Vagina (tissue), 2 donors: Measurements from ENCODE around the gene TSPAN14. TPM values are rescaled to one million over a fixed set of nuclear protein-coding genes. Genes with fewer than 3 reads are reported as not detected.

Experiments used
- DNase-seq, 2 donors: peaks; one replicate each; pipeline ENCODE4 v3.0.0-alpha.2; 2017; ENCODE audit errors: extremely low spot score in 2 of 2
- H3K27ac ChIP-seq: fragments of 200-600 bp; sonication (generic); one replicate; pipeline ENCODE4 v1.5.1; 2019
- H3K27me3 ChIP-seq: fragments of 200-600 bp; sonication (generic); one replicate; pipeline ENCODE4 v1.5.1; 2019
- H3K36me3 ChIP-seq, 2 donors: fragments of 200-600 bp; sonication (generic); one replicate each; pipeline ENCODE4 v1.5.1; 2017 to 2019
- H3K4me1 ChIP-seq: fragments of 200-600 bp; sonication (generic); one replicate; pipeline ENCODE4 v1.5.1; 2019
- H3K4me3 ChIP-seq, 2 donors: fragments of 200-600 bp; sonication (generic); 1 replicate in 1 of 2; 2 replicates in 1 of 2; pipeline ENCODE4 v1.5.1; 2016 to 2019
- H3K9me3 ChIP-seq: fragments of 200-600 bp; sonication (generic); one replicate; pipeline ENCODE4 v1.5.1; 2019
- CTCF ChIP-seq, 3 experiments: fragments of 450-650 bp in 2 of 3; fragments of 200-600 bp in 1 of 3; sonication (generic) in 1 of 3; IDR thresholded peaks; one replicate each; pipeline ENCODE4 v1.5.1; 2017 to 2019; ENCODE audit warnings: antibody characterized with exemption in 3 of 3, mild to moderate bottlenecking in 2 of 3, moderate library complexity in 2 of 3
- POLR2A ChIP-seq, 2 donors: fragments of 450-650 bp; IDR thresholded peaks; one replicate each; pipeline ENCODE4 v1.6.1; 2017; ENCODE audit warnings: antibody characterized with exemption in 2 of 2, mild to moderate bottlenecking in 2 of 2, moderate library complexity in 2 of 2
- POLR2AphosphoS5 ChIP-seq, 2 donors: sonication (generic); formaldehyde crosslinking; IDR thresholded peaks; one replicate each; pipeline ENCODE4 v1.9.0; 2017; ENCODE audit warnings: antibody characterized with exemption in 2 of 2, mild to moderate bottlenecking in 2 of 2, low read depth in 1 of 2; ENCODE audit not compliant: insufficient read depth in 1 of 2
- intact Hi-C: fragments of 100-400 bp; cut with DNase I; formaldehyde crosslinking; loops from one replicate; pipeline ENCODE4 v1.15.1; 2023
- total RNA-seq: library from RNA; depleted of rRNA; stranded (reverse); fragments of >200 nt; gene quantifications from one replicate; pipeline ENCODE4 v1.2.3, GENCODE V29; 2016

Gene TSPAN14
- total RNA-seq, 1 donor from 2014 or later, result 98.0 TPM

- no peak for TF ChIP-seq POLR2AphosphoS5 (IDR thresholded peaks at IDR 0.05; ENCODE audit: insufficient read depth in 1 of 2, low read depth in 1 of 2)
- TF ChIP-seq CTCF (IDR thresholded peaks at IDR 0.05), result no peak
- no peak for TF ChIP-seq POLR2A (IDR thresholded peaks at IDR 0.05)
- H3K36me3 ChIP-seq, result peaks cover 0 to 19% of the 10 kb centered on the region in 2 donors
- H3K27ac ChIP-seq, result peak overlapping the region; percentile 2
- peaks cover 65% of the 10 kb centered on the region for H3K4me1 ChIP-seq
- intact Hi-C loops, result no loop called here
- H3K27me3 ChIP-seq, result no peaks in the 10 kb centered on the region
- H3K9me3 ChIP-seq, result no peaks in the 10 kb centered on the region
- no peak overlapping the region for H3K4me3 ChIP-seq
- DNase-seq, result no peak
Measured at GRCh38 chr10:80485946-80486764, 32.0 kb downstream of the TSPAN14 start.

GRCh38 chr10:80486785-80487420 is 32.8 kb downstream of the TSPAN14 start:
- Histone ChIP-seq H3K27me3 (no peaks in the 10 kb centered on the region), H3K4me1 (peaks cover 73% of the 10 kb centered on the region), H3K9me3 (no peaks in the 10 kb centered on the region), H3K36me3 (peaks cover 0 to 19% of the 10 kb centered on the region in 2 donors), H3K27ac (no peak overlapping the region), H3K4me3 (no peak overlapping the region)
- TF ChIP-seq POLR2A (IDR thresholded peaks at IDR 0.05) (no peak), POLR2AphosphoS5 (IDR thresholded peaks at IDR 0.05; ENCODE audit: insufficient read depth in 1 of 2, low read depth in 1 of 2) (no peak), CTCF (IDR thresholded peaks at IDR 0.05) (no peak)
- no peak for DNase-seq
- intact Hi-C loops, result no loop called here

GRCh38 chr10:80487421-80487785 is 33.3 kb downstream of the TSPAN14 start:
- no peak overlapping the region for H3K4me3 ChIP-seq
- no peaks in the 10 kb centered on the region for H3K27me3 ChIP-seq
- TF ChIP-seq POLR2AphosphoS5 (IDR thresholded peaks at IDR 0.05; ENCODE audit: insufficient read depth in 1 of 2, low read depth in 1 of 2) (no peak), POLR2A (IDR thresholded peaks at IDR 0.05) (no peak), CTCF (IDR thresholded peaks at IDR 0.05) (no peak)
- no peak overlapping the region for H3K27ac ChIP-seq
- no peak for DNase-seq
- intact Hi-C loops, result no loop called here
- H3K9me3 ChIP-seq, result no peaks in the 10 kb centered on the region
- H3K36me3 ChIP-seq, result peaks cover 0 to 19% of the 10 kb centered on the region in 2 donors
- H3K4me1 ChIP-seq, result peaks cover 75% of the 10 kb centered on the region

DNA sequence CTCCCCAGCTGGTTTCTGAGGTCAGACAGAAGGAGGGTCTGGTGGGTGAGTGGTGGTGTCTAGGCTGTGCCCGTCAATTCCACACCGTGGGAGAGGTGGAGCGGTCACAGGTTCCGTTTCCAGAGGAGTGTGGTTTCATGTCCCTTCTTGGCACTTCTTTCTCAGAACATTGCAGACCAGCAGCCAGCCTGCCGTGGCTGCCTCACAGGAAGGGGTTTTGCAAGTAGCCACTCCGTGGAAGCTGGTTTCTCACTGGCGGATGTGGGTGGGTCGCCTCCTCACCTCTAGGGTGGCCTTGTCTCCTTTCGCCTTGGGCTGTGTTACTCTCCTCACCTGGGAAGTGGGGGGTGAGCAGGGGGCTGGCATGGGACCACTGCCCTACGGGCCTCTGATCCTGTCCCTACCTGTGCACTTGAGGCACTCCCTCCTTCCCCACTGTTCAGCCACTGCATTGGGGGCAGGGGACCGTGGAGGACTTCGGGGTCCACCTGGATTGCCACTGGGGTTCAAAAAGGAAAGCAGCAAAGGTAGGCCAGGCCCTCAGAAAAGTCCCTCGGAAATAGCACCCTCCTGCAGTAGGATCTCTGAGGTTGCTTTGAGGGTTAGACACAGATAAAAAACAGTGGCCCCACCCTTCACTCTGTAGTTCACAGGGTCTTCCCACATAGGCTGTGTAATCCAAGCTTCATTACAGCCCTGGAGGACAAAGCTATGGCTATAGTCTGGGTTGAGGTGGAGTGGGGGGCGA is 33.9 kb downstream of the TSPAN14 start:
- intact Hi-C loops, result no loop called here
- H3K36me3 ChIP-seq, result peaks cover 0 to 19% of the 10 kb centered on the region in 2 donors
- peaks cover 79% of the 10 kb centered on the region for H3K4me1 ChIP-seq
- H3K9me3 ChIP-seq, result no peaks in the 10 kb centered on the region
- DNase-seq, result no peak
- no peak for TF ChIP-seq CTCF (IDR thresholded peaks at IDR 0.05)
- no peak for TF ChIP-seq POLR2AphosphoS5 (IDR thresholded peaks at IDR 0.05; ENCODE audit: insufficient read depth in 1 of 2, low read depth in 1 of 2)
- TF ChIP-seq POLR2A (IDR thresholded peaks at IDR 0.05), result no peak
- no peak overlapping the region for H3K4me3 ChIP-seq
- no peak overlapping the region for H3K27ac ChIP-seq
- no peaks in the 10 kb centered on the region for H3K27me3 ChIP-seq
